Mesenchymal stem cell (in vitro differentiated cells and primary cell): Measurements from ENCODE around the gene GABRG3.

Experiments
- DNase-seq: peaks from one replicate; pipeline ENCODE4 v3.0.0-alpha.2; 2013
- H2AFZ ChIP-seq: one replicate; pipeline ENCODE4 v1.6.1; 2013; ENCODE audit warnings: low read depth, mild to moderate bottlenecking, control low read depth, inconsistent platforms, low read length, moderate library complexity
- H2AK5ac ChIP-seq: 2 replicates; pipeline ENCODE4 v1.6.1; 2013; ENCODE audit warnings: low read length, moderate library complexity, mild to moderate bottlenecking, inconsistent platforms; ENCODE audit not compliant: severe bottlenecking
- H2BK120ac ChIP-seq: one replicate; pipeline ENCODE4 v1.6.1; 2013; ENCODE audit warnings: low read depth, mild to moderate bottlenecking, inconsistent platforms, low read length, moderate library complexity
- H2BK12ac ChIP-seq, 2 experiments: one replicate each; pipeline ENCODE4 v1.6.1; 2013; ENCODE audit warnings: inconsistent platforms in 2 of 2, low read length in 2 of 2, mild to moderate bottlenecking in 2 of 2, moderate library complexity in 2 of 2, control low read depth in 1 of 2
- H2BK15ac ChIP-seq: one replicate; pipeline ENCODE4 v1.6.1; 2013; ENCODE audit warnings: mild to moderate bottlenecking, low read depth, inconsistent platforms; ENCODE audit not compliant: poor library complexity, severe bottlenecking
- H2BK5ac ChIP-seq: 2 replicates; pipeline ENCODE4 v1.6.1; 2013; ENCODE audit warnings: low read depth, mild to moderate bottlenecking, low read length, control low read depth, inconsistent platforms; ENCODE audit not compliant: poor library complexity, severe bottlenecking
- H3K14ac ChIP-seq, 2 experiments: one replicate each; pipeline ENCODE4 v1.6.1; 2013; ENCODE audit warnings: inconsistent platforms in 2 of 2, low read length in 2 of 2, control low read depth in 1 of 2, mild to moderate bottlenecking in 1 of 2, moderate library complexity in 1 of 2
- H3K18ac ChIP-seq, 2 experiments: one replicate each; pipeline ENCODE4 v1.6.1; 2013; ENCODE audit warnings: inconsistent platforms in 2 of 2, low read length in 2 of 2, control low read depth in 1 of 2, low read depth in 1 of 2, mild to moderate bottlenecking in 1 of 2
- H3K23ac ChIP-seq, 2 experiments: one replicate each; pipeline ENCODE4 v1.6.1; 2013; ENCODE audit warnings: inconsistent platforms in 2 of 2, low read length in 2 of 2, mild to moderate bottlenecking in 2 of 2, moderate library complexity in 2 of 2, control low read depth in 1 of 2
- H3K27ac ChIP-seq: 2 replicates; pipeline ENCODE4 v1.5.1; 2013; ENCODE audit warnings: mild to moderate bottlenecking, moderate library complexity, low read length, control low read depth, inconsistent platforms; ENCODE audit not compliant: poor library complexity, severe bottlenecking
- H3K27me3 ChIP-seq, 2 experiments: 2 replicates each; pipeline versions ENCODE4 v1.6.1 to v1.7.0; 2013; ENCODE audit warnings: low read length in 2 of 2, mild to moderate bottlenecking in 2 of 2, moderate library complexity in 2 of 2, control low read depth in 1 of 2, inconsistent platforms in 1 of 2; ENCODE audit not compliant: control insufficient read depth in 1 of 2, insufficient read depth in 1 of 2
- H3K36me3 ChIP-seq, 2 experiments: 2 replicates each; pipeline versions ENCODE4 v1.6.1 to v1.7.0; 2013; ENCODE audit warnings: low read length in 2 of 2, control low read depth in 1 of 2, inconsistent platforms in 1 of 2, low read depth in 1 of 2, mild to moderate bottlenecking in 1 of 2; ENCODE audit not compliant: insufficient read depth in 2 of 2, control insufficient read depth in 1 of 2
- H3K4ac ChIP-seq, 2 experiments: one replicate each; pipeline ENCODE4 v1.6.1; 2013; ENCODE audit warnings: inconsistent platforms in 2 of 2, low read length in 2 of 2, mild to moderate bottlenecking in 2 of 2, moderate library complexity in 2 of 2, control low read depth in 1 of 2, low read depth in 1 of 2
- H3K4me1 ChIP-seq: 2 replicates; pipeline ENCODE4 v1.6.1; 2013; ENCODE audit warnings: low read depth, low read length, control low read depth; ENCODE audit not compliant: control insufficient read depth, insufficient read depth
- H3K4me2 ChIP-seq: 2 replicates; pipeline ENCODE4 v1.6.1; 2013; ENCODE audit warnings: low read length, mild to moderate bottlenecking, inconsistent platforms; ENCODE audit not compliant: poor library complexity, severe bottlenecking
- H3K4me3 ChIP-seq, 2 experiments: 2 replicates each; pipeline versions ENCODE4 v1.5.1 to v1.7.0; 2013; ENCODE audit warnings: low read length in 2 of 2, mild to moderate bottlenecking in 2 of 2, control low read depth in 1 of 2, low read depth in 1 of 2; ENCODE audit not compliant: insufficient read depth in 1 of 2
- H3K79me1 ChIP-seq: replicated peaks from 2 replicates; pipeline ENCODE4 v1.6.1; 2013; ENCODE audit warnings: mild to moderate bottlenecking, control low read depth, low read length, inconsistent platforms; ENCODE audit not compliant: poor library complexity, severe bottlenecking
- H3K9ac ChIP-seq: 2 replicates; pipeline ENCODE4 v1.7.0; 2013; ENCODE audit warnings: mild to moderate bottlenecking, low read length, moderate library complexity
- H3K9me3 ChIP-seq: 2 replicates; pipeline ENCODE4 v1.7.0; 2013; ENCODE audit warnings: mild to moderate bottlenecking, low read length; ENCODE audit not compliant: control insufficient read depth
- H4K8ac ChIP-seq: one replicate; pipeline ENCODE4 v1.6.1; 2013; ENCODE audit warnings: inconsistent platforms, mild to moderate bottlenecking, low read length, moderate library complexity
- H4K91ac ChIP-seq: one replicate; pipeline ENCODE4 v1.6.1; 2013; ENCODE audit warnings: mild to moderate bottlenecking, low read length, inconsistent platforms
- WGBS: methylation state at CpG from one replicate; pipeline ENCODE4 v1.1.7; 2013; ENCODE audit warnings: mixed read lengths; 5-methylcytosine and 5-hydroxymethylcytosine counted together

GABRG3 gene

GRCh38 chr15:27573805-27574485 is 603.0 kb downstream of the GABRG3 start:
- no peak overlapping the region for H2BK120ac ChIP-seq
- no peak overlapping the region for H2AFZ ChIP-seq
- no peak overlapping the region for H4K91ac ChIP-seq
- no peak overlapping the region for H3K18ac ChIP-seq
- H3K4me3 ChIP-seq: no peak overlapping the region
- peaks cover 7% of the 10 kb centered on the region for H3K9me3 ChIP-seq
- no peak overlapping the region for H2AK5ac ChIP-seq
- H3K27me3 ChIP-seq: no peaks in the 10 kb centered on the region
- no peak overlapping the region for H2BK15ac ChIP-seq
- H3K14ac ChIP-seq: no peak overlapping the region
- H2BK5ac ChIP-seq: no peak overlapping the region
- no peaks in the 10 kb centered on the region for H3K4me1 ChIP-seq
- no peaks in the 10 kb centered on the region for H3K79me1 ChIP-seq
- no peak for DNase-seq
- no peak overlapping the region for H4K8ac ChIP-seq
- H3K23ac ChIP-seq: no peak overlapping the region
- WGBS: 84% methylated on average over 26 of the region's 26 CpGs
- H3K4ac ChIP-seq: no peak overlapping the region
- no peak overlapping the region for H3K9ac ChIP-seq
- no peak overlapping the region for H3K27ac ChIP-seq
- no peaks in the 10 kb centered on the region for H3K36me3 ChIP-seq
- H3K4me2 ChIP-seq: no peak overlapping the region
- no peak overlapping the region for H2BK12ac ChIP-seq

- no peak overlapping the region for H2BK15ac ChIP-seq
- DNase-seq: no peak
- no peaks in the 10 kb centered on the region for H3K36me3 ChIP-seq
- no peak overlapping the region for H3K23ac ChIP-seq
- no peak overlapping the region for H2AFZ ChIP-seq
- no peaks in the 10 kb centered on the region for H3K4me1 ChIP-seq
- H3K14ac ChIP-seq: no peak overlapping the region
- H3K18ac ChIP-seq: no peak overlapping the region
- H2BK5ac ChIP-seq: no peak overlapping the region
- H3K4ac ChIP-seq: no peak overlapping the region
- no peak overlapping the region for H3K4me2 ChIP-seq
- H3K9me3 ChIP-seq: peaks cover 7% of the 10 kb centered on the region
- no peak overlapping the region for H3K27ac ChIP-seq
- no peaks in the 10 kb centered on the region for H3K27me3 ChIP-seq
- 85% methylated on average over 18 of the region's 20 CpGs for WGBS
- H4K8ac ChIP-seq: no peak overlapping the region
- H2AK5ac ChIP-seq: no peak overlapping the region
- H3K79me1 ChIP-seq: no peaks in the 10 kb centered on the region
- no peak overlapping the region for H3K9ac ChIP-seq
- H4K91ac ChIP-seq: no peak overlapping the region
- H2BK12ac ChIP-seq: no peak overlapping the region
- H3K4me3 ChIP-seq: no peak overlapping the region
- H2BK120ac ChIP-seq: no peak overlapping the region
These were observed 603.6 kb downstream of the GABRG3 start for GRCh38 chr15:27574541-27575054.

- Histone ChIP-seq H2BK5ac (no peak overlapping the region), H3K23ac (no peak overlapping the region), H3K79me1 (no peaks in the 10 kb centered on the region), H3K14ac (no peak overlapping the region), H3K9me3 (peaks cover 7% of the 10 kb centered on the region), H2BK12ac (no peak overlapping the region), H2BK15ac (no peak overlapping the region), H3K4ac (no peak overlapping the region), H3K4me1 (no peaks in the 10 kb centered on the region), H3K18ac (no peak overlapping the region), H4K8ac (no peak overlapping the region), H3K9ac (no peak overlapping the region), H3K4me3 (no peak overlapping the region), H2BK120ac (no peak overlapping the region), H4K91ac (no peak overlapping the region), H3K27ac (no peak overlapping the region), H3K4me2 (no peak overlapping the region), H2AFZ (no peak overlapping the region), H3K36me3 (no peaks in the 10 kb centered on the region), H2AK5ac (no peak overlapping the region), H3K27me3 (no peaks in the 10 kb centered on the region)
- DNase-seq: no peak
- 82% methylated on average over 3 of the region's 3 CpGs for WGBS
These were observed 604.5 kb downstream of the GABRG3 start for GRCh38 chr15:27575521-27575920.

GRCh38 chr15:27576576-27576975 is 605.6 kb downstream of the GABRG3 start:
- H3K4ac ChIP-seq: no peak overlapping the region
- H3K4me3 ChIP-seq: no peak overlapping the region
- no peaks in the 10 kb centered on the region for H3K27me3 ChIP-seq
- no peak overlapping the region for H4K8ac ChIP-seq
- no peak overlapping the region for H2BK12ac ChIP-seq
- H3K4me2 ChIP-seq: no peak overlapping the region
- no peak overlapping the region for H2BK120ac ChIP-seq
- H2AK5ac ChIP-seq: no peak overlapping the region
- H3K14ac ChIP-seq: no peak overlapping the region
- H3K36me3 ChIP-seq: no peaks in the 10 kb centered on the region
- H3K79me1 ChIP-seq: no peaks in the 10 kb centered on the region
- peaks cover 7% of the 10 kb centered on the region for H3K9me3 ChIP-seq
- H4K91ac ChIP-seq: no peak overlapping the region
- no peak overlapping the region for H3K9ac ChIP-seq
- H3K4me1 ChIP-seq: no peaks in the 10 kb centered on the region
- DNase-seq: no peak
- no peak overlapping the region for H2BK15ac ChIP-seq
- H3K23ac ChIP-seq: no peak overlapping the region
- no CpG with 5 or more reads among the region's 1 CpG for WGBS
- no peak overlapping the region for H2AFZ ChIP-seq
- no peak overlapping the region for H3K18ac ChIP-seq
- no peak overlapping the region for H2BK5ac ChIP-seq
- no peak overlapping the region for H3K27ac ChIP-seq
